GM18519 (cell line): ENCODE results near the gene DENND4B.

ENCODE experiments used
- ATAC-seq: cut with Tn5 transposase; IDR thresholded peaks from one replicate; pipeline ENCODE4 v1.9.1; 2021; ENCODE audit warnings: mild to moderate bottlenecking, moderate library complexity; ENCODE audit not compliant: unreplicated experiment, low FRiP score

Gene DENND4B

GRCh38 chr1:153888533-153888932, 58.0 kb downstream of the DENND4B start:
- ATAC-seq: no peak

GRCh38 chr1:153886127-153886526, 60.4 kb downstream of the DENND4B start:
- no peak for ATAC-seq

DNA sequence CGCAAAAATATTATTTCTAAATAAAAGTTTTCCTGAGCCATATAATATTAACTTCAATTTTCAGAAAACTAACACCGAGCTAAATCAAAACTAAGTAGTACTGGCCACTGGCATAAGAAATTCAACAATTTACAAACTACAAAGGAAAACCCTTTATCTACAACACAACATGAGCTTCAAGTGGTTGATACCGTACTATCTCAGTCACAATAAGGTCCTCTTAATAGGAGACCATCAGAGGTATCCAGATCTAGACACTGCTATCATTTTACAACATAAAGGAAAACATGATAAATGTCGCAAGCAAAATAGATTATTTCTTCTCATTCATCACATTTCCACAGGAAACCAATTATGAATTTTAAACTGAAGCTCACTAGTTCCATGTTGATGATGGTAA, 63.3 kb downstream of the DENND4B start:
- no peak for ATAC-seq

- no peak for ATAC-seq
These were observed 64.1 kb downstream of the DENND4B start for GRCh38 chr1:153882296-153882912.

DNA sequence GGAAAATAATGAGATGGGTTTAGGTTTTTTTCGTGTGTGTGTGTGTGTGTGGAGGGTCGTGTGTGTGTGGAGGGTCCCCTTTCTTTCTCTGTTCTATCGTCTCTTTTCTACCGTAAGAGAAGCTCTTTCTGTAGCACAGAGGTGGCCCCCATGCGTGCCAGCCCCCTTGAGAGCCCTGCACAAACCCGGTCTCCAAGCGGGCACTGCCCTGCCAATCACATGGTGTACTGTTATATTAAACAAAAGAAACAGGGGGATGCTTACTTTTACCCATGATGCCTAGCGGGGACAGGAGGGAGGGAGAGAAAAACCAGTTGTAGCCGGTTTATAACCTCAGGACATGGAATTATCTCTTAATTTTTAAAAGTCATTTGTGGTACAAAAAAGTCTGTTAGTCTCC, 64.8 kb downstream of the DENND4B start:
- ATAC-seq: no peak

- ATAC-seq: no peak
These were observed 65.6 kb downstream of the DENND4B start for GRCh38 chr1:153880962-153881361.

DNA sequence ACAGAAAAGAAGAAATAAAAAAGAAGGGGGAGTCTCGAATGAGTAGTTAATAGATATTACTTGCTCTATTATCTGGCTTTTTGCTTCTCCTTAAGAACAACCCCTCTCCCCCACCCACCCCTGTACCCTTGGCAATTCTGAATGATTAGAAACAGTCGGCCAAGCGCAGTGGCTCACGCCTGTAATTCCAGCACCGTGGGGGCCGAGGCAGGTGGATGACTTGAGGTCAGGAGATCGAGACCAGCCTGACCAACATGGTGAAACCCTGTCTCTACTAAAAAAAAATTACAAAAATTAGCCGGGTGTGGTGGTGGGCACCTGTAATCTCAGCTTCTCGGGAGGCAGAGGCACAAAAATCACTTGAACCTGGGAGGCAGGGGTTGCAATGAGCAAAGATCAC, 66.5 kb downstream of the DENND4B start:
- ATAC-seq: no peak
